NCI-H2107 treated with DMSO at 0.1 percent for 48 hours (cell line): ENCODE data around the gene TMEM240.
"Not testable (repeated sequence)": the region's sequence is repeated elsewhere in the genome, so short reads cannot be mapped to it uniquely, and the experiment has no call there.

Experiments
- DNase-seq: peaks from one replicate; lab custom pipeline; 2025; ENCODE audit not compliant: unreplicated experiment; lab: John Stamatoyannopoulos, UW

The TMEM240 gene

DNA sequence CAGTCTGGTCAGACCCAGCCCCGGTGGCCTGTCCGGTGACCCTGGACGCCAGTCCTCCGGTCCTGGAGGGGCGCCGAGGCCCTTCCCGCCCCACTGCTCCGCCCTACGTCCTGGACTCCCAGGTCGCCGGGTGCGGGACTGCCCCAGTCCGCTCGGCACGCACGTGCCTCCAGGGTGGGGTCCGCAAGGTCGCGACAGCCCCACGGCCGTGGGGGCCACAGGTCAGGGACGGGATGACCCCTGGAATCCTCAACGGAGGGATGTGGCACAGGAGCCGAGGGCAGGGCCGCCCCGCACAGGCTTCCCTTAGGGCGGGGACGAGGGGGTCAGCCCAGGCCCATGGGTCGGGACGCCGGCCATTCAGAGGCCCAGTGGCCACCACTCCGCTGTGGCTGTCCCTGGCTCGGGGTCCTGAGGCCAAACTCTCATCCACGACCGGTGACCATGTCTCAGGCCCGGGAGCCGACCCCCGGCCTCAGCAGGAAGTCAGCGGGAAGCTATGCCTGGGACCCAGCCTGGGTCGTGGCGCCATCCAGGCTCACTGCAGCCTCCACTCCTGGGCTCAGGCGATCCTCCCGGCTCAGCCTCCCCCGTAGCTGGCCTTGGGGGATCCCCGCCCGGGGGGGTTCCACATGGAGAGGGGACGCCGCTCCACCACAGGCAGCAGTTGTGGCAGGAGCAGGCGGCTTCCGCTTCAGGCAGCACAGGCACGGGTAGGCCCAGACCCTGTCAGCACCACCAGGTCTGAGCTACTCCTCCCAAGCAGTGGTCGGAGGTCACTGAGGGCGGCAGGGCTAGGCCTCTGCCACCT lies 599 bp upstream of the TMEM240 start:
- no peak for DNase-seq

DNA sequence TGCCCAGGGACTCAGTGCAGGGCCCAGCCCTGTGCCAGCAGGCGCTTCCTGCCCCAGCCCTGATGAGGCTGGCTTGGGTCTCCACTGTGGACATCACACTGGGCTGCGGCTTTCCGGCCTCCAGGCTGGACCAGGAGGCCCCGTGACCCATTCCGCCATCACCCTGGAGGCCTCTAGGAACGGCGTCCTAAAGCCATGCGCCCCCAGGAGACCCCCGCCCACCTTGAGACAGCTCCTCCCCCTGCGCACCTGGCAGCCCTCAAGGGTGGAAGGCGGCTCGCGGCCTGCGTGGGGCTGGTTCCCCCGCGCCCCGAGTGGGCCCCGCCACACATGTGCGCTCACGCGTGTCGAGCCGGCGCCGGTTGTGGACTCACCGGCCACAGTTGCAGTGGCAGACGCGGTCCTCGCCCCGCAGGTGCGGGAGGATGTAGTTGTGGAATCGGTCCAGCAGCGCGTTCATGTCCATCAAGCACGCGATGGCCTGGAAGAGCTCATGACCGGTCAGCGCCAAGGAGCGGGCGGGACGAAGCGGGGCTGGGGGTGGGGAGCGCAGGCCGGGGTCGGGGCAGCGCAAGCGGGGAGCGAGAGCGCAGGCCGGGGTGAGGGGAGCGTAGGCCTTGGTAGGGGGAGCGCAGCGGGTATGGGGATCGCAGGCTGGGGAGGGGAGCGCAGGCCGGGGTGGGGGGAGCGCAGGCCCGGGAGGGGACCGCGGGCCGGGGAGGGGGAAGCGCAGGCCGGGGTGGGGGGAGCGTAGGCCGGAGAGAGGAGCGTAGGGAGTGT lies 924 bp downstream of the TMEM240 start:
- DNase-seq = no peak

- DNase-seq = no peak
These were observed 1.5 kb downstream of the TMEM240 start for GRCh38 chr1:1538989-1539309.

DNA sequence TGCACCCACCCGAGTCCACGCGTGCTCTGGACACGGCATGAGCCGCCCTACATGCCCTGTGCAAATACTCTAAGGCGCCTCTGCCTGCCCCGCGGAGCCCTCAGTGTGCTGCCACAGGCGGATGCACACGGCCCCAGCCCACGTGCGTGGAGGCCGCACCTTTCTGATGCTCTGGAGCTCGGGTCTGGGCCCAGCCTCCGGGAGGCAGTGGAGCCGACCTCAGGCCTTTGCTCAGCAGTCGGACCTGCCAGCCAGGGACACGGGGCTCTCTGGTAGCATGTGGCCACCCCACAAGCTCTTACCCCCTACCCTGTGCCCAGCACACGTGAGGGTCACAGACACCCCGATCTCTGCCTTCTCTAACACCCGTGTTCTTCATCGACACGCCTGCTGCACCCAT lies 2.1 kb downstream of the TMEM240 start:
- no peak for DNase-seq

DNA sequence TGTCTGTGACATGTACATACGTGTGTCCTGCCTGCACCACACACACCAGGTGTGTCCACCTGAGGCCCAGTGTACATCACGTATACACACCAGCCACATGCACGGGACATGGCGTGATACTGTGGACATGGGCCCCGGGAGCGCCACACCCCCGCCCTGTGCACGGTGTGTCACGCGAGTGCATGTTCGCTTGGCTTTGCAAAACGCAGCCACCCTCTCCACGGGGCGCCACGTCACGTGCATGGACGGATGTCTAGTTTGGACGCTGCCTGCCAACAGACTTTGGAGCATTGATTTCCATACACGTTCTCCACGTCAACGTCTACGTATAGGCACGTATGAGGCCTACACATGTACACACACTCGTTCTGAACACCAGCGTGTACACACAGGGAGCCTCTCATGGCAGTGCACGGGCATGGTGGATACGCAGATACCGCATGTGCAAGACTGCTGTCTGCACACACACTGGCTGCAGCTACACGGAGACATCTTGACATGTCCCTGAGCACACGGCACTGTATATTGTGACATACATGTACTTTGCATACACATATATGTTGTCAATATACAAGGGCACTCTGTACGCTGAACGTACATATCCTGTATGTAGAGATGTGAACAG lies 2.7 kb downstream of the TMEM240 start:
- DNase-seq = no peak

DNA sequence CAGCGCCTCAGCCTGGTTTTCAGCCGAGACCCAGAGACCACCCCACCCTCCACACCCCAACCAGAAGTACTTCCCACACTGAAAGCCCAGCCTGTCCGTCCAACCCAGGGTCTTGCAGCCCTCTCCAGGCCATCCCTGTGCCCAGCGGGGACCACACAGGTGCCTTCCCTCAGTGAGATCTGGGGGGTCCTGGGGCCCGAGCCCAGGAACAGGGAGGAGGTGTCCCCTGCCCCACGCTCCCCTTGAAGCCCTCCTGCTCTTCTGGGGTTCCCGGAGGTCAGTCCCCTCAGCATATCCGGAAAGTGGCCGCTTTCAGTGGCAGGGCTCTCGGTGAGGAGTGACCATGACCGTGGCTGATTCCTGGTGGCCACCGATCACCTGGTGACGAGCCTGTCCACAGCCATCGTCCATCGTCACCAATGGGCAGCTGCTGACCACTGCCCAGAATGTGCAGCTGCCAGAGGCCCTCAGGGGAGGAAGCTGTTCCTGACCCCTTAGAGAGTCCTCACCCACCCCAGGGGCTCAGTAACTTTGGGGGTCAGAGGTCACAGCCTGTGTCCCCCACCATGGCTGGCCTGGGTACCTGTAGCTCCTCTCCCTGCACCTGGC lies 3.4 kb downstream of the TMEM240 start:
- no peak for DNase-seq

- no peak for DNase-seq
These were observed 4.1 kb downstream of the TMEM240 start for GRCh38 chr1:1536019-1536937.

- DNase-seq = no peak
These were observed 5.0 kb downstream of the TMEM240 start for GRCh38 chr1:1535201-1536018.

DNA sequence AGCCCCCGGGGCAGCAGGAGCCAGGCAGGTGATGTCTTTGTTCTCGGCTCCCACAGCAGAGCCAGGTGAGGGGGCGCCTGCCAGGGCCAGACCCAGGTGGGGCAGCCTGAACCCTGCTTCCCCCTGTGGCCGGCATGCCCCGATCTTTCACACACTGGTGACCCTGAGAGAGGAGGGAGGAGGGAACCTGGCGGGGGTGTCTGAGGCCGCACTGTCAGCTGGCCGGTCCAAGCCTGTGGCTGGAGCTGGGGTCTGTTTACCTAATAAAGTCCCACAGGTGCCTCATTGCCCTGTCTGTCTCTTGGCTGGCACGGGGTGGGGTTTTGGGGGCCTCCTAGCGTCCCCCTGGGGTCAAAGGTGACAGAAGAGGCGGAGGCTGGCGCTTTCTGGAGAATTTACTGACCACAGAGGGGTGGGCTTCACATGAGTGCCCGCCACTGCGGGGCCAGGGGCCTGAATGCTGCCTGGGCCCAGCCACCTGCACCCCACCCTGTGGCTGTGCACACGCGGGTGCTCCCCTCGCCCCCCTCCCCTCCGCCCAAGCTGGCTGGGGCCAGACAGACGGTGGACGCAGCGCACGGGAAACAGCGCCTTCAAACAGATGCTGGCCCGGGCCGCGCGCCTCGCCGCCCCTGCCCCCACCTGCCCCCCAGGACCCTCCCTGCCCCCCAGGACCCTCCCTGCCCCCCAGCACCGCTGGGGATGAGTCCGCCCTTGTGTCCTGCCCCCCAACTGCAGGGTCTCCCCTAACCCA lies 5.8 kb downstream of the TMEM240 start:
- no peak for DNase-seq

DNA sequence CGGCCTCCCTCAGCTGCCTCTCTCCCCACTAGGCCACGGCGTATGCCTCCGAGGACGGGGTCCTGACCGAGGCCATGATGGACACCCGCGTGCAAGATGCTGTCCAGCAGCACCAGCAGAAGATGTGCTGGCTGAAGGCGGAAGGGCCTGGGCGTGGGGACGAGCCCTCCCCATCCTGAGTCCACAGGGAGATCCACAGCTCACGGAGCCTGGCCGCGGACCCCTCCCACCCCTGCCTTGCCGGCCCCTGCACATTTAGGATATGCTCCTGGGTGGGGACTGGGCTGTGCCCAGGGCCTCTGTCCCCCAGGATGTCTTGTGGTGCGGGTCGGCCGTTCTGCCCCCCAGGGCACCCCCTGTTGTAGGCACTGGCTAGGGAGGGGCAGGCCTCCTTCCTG lies 6.5 kb downstream of the TMEM240 start:
- DNase-seq = not testable (repeated sequence)

DNA sequence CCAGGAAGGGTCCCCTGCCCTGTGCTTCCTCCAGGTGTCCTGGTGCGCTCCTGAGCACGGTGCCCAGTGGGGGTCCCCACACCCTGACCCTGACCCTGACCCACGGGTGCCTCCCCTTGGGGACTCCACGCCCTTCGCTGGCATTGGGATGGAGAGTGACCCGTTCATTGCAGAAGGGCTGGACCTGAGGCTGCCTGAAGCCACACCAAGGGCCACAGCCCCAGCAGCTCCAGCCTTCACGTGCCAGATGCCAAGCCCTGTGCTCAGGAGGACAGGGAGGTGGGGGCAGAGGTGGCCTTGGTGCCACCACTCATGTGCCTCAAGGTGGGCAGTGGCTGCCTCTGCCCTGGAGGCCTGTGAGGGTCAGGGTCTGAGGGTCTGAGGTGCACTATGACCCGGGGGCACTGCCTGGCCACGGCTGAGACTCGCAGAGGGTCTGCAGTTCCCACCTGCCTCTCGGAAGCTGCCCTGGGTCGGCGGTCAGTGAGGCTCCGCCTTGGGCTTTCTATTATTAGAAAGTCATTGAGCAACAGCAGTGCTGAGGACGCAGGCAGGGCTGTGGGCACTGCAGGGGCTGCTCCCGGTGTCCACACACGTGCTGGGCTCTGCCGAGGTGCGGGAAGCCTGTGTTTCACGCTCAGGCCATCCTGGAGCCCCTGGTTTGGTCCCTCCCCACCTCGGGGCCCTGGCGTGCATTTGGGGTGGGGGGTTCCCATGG lies 7.1 kb downstream of the TMEM240 start:
- DNase-seq = not testable (repeated sequence)

GRCh38 chr1:1531947-1532346 lies 8.5 kb downstream of the TMEM240 start:
- DNase-seq = no peak

- no peak for DNase-seq
These were observed 10.5 kb downstream of the TMEM240 start for GRCh38 chr1:1529936-1530335.

- DNase-seq = no peak
These were observed 11.1 kb downstream of the TMEM240 start for GRCh38 chr1:1529321-1529720.

DNA sequence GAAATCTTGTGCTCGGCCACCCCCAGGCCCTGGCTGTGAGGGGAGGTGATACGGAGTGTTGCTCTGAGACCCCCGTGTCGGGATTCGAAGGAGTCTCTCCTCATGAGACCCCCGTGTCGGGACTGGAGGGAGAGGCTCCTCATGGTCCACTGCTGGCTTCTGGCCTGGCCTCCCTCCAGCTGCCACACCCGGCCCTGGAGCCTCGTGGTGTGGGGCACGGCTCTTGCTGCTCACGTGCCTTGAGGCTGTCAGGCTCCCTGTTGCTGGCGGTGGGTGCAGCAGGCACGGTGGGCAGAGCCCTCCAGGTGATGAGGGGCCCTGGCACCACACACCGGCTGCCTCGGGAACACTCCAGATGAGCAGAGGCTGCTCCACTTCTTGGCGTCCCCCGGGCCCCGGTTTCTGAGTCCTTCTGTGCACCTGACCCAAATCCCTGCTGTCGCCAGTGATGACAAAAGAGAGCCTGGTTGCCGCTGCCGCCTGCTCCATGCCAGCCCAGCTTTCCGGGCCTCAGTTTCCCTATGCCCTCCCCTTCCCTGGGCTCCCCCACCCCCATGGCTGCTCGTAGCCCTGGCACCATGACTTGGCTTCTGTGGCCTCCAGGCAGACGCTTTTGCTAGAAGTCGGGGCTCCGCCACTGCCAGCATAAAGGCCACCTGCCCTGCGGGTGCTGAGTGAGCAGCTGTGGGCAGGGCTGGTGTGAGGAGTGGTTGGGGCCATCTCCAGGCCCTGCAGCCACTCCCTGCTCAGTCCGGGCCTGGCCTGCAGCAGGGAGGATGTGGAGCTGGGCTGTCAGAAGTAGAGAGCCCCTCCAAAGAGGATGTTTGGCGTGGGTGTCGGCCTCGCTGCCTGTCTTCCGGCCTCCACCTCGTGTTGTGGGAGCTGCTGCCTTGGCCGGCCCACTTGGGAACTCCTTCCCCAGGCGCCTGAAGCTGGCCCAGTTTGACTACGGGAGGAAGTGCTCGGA lies 11.8 kb downstream of the TMEM240 start:
- DNase-seq = no peak

DNA sequence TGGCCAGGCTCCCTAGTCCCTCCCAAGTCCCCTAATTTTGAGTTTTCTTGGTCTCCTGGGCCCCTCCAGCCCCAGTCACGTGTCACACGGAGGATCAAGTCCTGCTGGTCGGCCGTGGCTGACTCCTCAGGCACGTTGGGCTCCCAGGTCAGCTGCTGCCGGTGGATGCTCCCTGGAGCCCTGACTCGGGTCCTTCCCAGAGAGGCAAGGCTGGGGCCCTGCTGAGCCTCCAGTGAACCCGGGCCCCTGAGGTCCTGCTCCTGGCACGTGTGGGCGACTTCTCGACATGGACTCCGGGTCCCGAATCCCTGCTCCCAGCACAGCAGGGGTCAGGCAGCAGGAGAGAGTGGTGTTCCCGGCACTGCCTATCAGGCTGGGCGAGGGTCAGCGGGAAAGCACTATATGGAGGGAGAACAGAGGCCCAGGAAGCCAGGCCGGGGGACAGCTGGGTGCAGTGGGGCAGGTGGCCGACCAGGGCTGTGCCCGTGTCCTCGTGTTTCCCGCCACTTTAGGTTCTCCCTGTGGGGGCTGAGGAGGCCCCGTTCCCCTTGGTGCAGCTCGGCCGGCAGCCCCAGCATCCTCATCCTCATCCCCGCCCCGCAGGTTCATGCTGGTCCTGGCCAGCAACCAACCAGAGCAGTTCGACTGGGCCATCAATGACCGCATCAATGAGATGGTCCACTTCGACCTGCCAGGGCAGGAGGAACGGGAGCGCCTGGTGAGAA lies 13.2 kb downstream of the TMEM240 start:
- no peak for DNase-seq

DNA sequence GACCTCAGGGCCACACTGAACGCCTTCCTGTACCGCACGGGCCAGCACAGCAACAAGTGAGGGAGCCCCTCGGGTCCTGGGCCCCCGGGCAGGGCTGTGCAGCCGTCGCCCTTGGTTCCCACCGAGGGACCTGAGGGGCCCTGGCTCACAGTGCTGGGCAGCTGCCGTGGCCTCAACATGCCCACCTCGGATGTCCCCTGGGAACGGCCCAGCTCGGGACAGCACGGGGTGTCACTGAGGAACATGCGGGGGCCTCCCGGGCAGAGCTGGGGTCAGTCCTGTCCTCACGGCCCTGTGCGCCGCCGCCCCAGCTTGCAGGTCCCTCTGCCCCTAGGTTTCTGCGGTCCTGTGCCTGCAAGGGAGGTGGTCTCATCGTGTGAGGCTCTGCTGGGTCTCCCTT lies 13.9 kb downstream of the TMEM240 start:
- not testable (repeated sequence) for DNase-seq
